IPS DF 19.7 (cell line): ENCODE measurements around the gene LIMS1.
"Not testable (repeated sequence)": the region's sequence is repeated elsewhere in the genome, so short reads cannot be mapped to it uniquely, and the experiment has no call there.

Experiments used
- DNase-seq: peaks from one replicate; pipeline ENCODE4 v3.0.0-alpha.2; 2013; ENCODE audit warnings: low read depth, low spot score

Gene LIMS1

GRCh38 chr2:108734656-108735055 is 200.4 kb downstream of the LIMS1 start:
- DNase-seq: not testable (repeated sequence)
